Measurements from ENCODE around the gene ZXDB. TPM values are rescaled to one million over a fixed set of nuclear protein-coding genes. Genes with fewer than 3 reads are reported as not detected.
A peak's percentile ranks its signal among the peaks of the same experiment; 100 is the strongest.
"Not testable (repeated sequence)": the region's sequence is repeated elsewhere in the genome, so short reads cannot be mapped to it uniquely, and the experiment has no call there.

The ZXDB gene
- total and polyA plus RNA-seq, 2 experiments from 2014 or later, result 1.7 to 8.3 TPM

DNA sequence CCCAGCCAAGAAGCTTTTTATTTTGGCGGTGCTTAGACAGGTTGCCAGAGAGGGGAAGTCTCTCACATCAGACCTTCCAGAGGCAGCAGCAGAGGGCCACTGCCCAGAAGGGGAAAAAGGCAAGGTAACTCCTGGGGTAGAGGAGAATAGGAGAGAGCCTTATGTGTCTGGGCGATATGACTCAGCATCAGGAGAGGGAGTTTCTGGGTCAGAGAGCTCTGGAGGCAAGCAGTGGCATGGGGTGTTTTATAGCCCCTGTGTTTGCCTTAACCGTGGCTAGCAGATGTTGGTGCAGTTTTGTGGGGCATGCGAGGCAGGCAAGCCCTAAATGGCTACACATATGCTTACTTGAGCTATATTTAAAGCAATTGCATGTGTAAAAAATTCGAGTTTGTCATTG lies 8.3 kb upstream of the ZXDB start:
- H3K9me2 ChIP-seq (ENCODE audit: insufficient read depth), result no peaks in the 10 kb centered on the region
- H3K9ac ChIP-seq, result no peak overlapping the region
- no peaks in the 10 kb centered on the region for H4K20me1 ChIP-seq (ENCODE audit: insufficient read depth)
- TF ChIP-seq EZH2 (IDR thresholded peaks at IDR 0.05; ENCODE audit: insufficient read depth, poor library complexity, severe bottlenecking), result no peak
- no peak for TF ChIP-seq EZH2phosphoT487 (IDR thresholded peaks at IDR 0.05; ENCODE audit: insufficient read depth, low read depth)
- H3F3A ChIP-seq (ENCODE audit: insufficient read depth), result no peaks in the 10 kb centered on the region
- no peaks in the 10 kb centered on the region for H3K27me3 ChIP-seq (replicated peaks; ENCODE audit: insufficient read depth)
- in situ Hi-C loops (cut with MboI), result loop anchor here (25.0 kb wide), 1 partner anchor 329 kb away; the partner anchor contains the start of gene ZXDA
- WGBS, 2 experiments (ENCODE audit: low coverage in 1 of 2, low lambda C conversion rate in 2 of 2, missing lambda C conversion rate in 2 of 2), result 22 to 23% methylated on average over 5 of the region's 5 CpGs
- no peak overlapping the region for H3K4me2 ChIP-seq (ENCODE audit: unreplicated experiment)
- no peaks in the 10 kb centered on the region for H3K79me2 ChIP-seq (ENCODE audit: insufficient read depth)
- no peaks in the 10 kb centered on the region for H3K36me3 ChIP-seq (ENCODE audit: low read depth)
- no peaks in the 10 kb centered on the region for H3K9me3 ChIP-seq (ENCODE audit: low read depth)
- H3K4me3 ChIP-seq, result no peak overlapping the region
- H2AFZ ChIP-seq, result no peak overlapping the region
- H3K27ac ChIP-seq, result no peak overlapping the region
- DNase-seq, result peak; percentile 21
- no peaks in the 10 kb centered on the region for H3K4me1 ChIP-seq (ENCODE audit: insufficient read depth)

DNA sequence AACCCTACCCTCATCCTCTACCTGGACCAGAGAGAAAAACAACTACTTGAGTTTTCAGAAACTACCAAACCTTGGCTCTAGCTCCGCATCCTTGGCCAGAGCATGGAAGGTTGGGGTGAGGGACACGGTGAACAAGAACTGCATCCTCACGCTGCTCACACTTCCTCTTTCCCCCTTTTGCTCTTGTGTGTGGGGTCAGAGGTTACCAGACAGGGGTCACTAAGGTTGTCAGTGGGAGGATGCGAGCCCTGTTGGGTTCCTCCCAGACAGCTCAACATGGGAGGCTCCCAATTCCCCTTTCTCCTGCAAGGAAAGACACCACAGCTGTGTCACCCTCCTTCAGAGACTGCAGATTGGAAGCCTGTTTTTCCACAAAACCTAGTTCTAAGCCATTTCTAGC lies 5.5 kb upstream of the ZXDB start:
- WGBS, 2 experiments (ENCODE audit: low coverage in 1 of 2, low lambda C conversion rate in 2 of 2, missing lambda C conversion rate in 2 of 2), result 71 to 75% methylated on average over 4 of the region's 4 CpGs
- Histone ChIP-seq H3K9me2 (ENCODE audit: insufficient read depth) (no peaks in the 10 kb centered on the region), H3K27ac (no peak overlapping the region), H3K36me3 (ENCODE audit: low read depth) (no peaks in the 10 kb centered on the region), H4K20me1 (ENCODE audit: insufficient read depth) (no peaks in the 10 kb centered on the region), H3K79me2 (ENCODE audit: insufficient read depth) (no peaks in the 10 kb centered on the region), H3K27me3 (replicated peaks; ENCODE audit: insufficient read depth) (no peaks in the 10 kb centered on the region), H3K4me1 (ENCODE audit: insufficient read depth) (peaks cover 7% of the 10 kb centered on the region), H2AFZ (no peak overlapping the region), H3K4me3 (no peak overlapping the region), H3K9me3 (ENCODE audit: low read depth) (no peaks in the 10 kb centered on the region), H3K9ac (no peak overlapping the region), H3F3A (ENCODE audit: insufficient read depth) (0 out of 2 replicates have a peak, but pooled peaks cover 4% of the 10 kb centered on the region), H3K4me2 (ENCODE audit: unreplicated experiment) (no peak overlapping the region)
- in situ Hi-C loops (cut with MboI), result loop anchor here (25.0 kb wide), 1 partner anchor 326 kb away; the partner anchor contains the start of gene ZXDA
- no peak for DNase-seq
- TF ChIP-seq EZH2 (IDR thresholded peaks at IDR 0.05; ENCODE audit: insufficient read depth, poor library complexity, severe bottlenecking) (no peak), EZH2phosphoT487 (IDR thresholded peaks at IDR 0.05; ENCODE audit: insufficient read depth, low read depth) (no peak)

DNA sequence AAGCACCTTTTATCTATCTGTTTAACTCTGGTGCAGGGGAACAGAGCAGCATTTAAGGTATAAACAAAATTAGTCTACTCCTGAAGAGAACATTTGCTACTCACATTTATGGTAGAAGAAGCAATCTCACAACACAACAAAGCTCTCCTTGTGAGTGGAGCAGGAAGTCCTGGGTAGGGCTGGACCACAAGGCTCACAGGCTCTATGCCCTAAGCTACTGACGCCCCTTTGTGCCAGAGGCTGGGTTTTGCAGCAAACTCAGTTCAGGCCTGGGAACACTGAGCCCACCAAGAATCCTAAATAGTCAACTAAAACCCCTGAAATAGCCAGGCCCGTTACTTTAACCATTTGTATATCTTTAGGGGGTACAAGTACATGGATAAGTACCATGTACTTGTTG lies 4.7 kb upstream of the ZXDB start:
- DNase-seq, result no peak
- in situ Hi-C loops (cut with MboI), result loop anchor here (25.0 kb wide), 1 partner anchor 325 kb away; the partner anchor contains the start of gene ZXDA
- Histone ChIP-seq H3K36me3 (ENCODE audit: low read depth) (no peaks in the 10 kb centered on the region), H3K4me3 (no peak overlapping the region), H3K4me2 (ENCODE audit: unreplicated experiment) (no peak overlapping the region), H3K27ac (no peak overlapping the region), H3F3A (ENCODE audit: insufficient read depth) (0 out of 2 replicates have a peak, but pooled peaks cover 5% of the 10 kb centered on the region), H3K4me1 (ENCODE audit: insufficient read depth) (peaks cover 7% of the 10 kb centered on the region), H3K9me3 (ENCODE audit: low read depth) (no peaks in the 10 kb centered on the region), H3K79me2 (ENCODE audit: insufficient read depth) (no peaks in the 10 kb centered on the region), H2AFZ (no peak overlapping the region), H3K27me3 (replicated peaks; ENCODE audit: insufficient read depth) (no peaks in the 10 kb centered on the region), H3K9me2 (ENCODE audit: insufficient read depth) (no peaks in the 10 kb centered on the region), H4K20me1 (ENCODE audit: insufficient read depth) (no peaks in the 10 kb centered on the region), H3K9ac (no peak overlapping the region)
- 47 to 56% methylated on average over 1 to 2 of the region's 2 CpGs for WGBS, 2 experiments (ENCODE audit: low coverage in 1 of 2, low lambda C conversion rate in 2 of 2, missing lambda C conversion rate in 2 of 2)
- TF ChIP-seq EZH2phosphoT487 (IDR thresholded peaks at IDR 0.05; ENCODE audit: insufficient read depth, low read depth) (no peak), EZH2 (IDR thresholded peaks at IDR 0.05; ENCODE audit: insufficient read depth, poor library complexity, severe bottlenecking) (no peak)

DNA sequence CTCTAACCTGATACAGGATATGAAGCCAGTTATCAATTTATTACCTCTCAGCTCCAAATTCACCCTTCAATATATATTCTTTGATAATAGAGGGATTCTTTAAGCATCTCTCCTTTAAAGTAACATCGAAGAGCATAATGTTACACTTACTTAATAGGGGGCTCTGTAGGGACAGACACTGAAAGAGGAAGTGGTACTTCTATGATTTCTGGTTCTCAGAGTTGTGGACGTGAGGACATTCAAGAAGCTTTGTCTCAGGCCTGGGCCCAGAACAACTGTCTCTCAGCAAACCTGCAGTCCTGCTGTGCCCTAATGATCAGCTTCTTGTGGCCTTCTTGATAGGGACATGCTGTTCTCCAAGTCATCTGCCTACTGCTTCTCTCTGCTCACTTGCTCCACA lies 4.2 kb upstream of the ZXDB start:
- Histone ChIP-seq H3K4me3 (no peak overlapping the region), H4K20me1 (ENCODE audit: insufficient read depth) (no peaks in the 10 kb centered on the region), H3K36me3 (ENCODE audit: low read depth) (no peaks in the 10 kb centered on the region), H3K27me3 (replicated peaks; ENCODE audit: insufficient read depth) (no peaks in the 10 kb centered on the region), H2AFZ (no peak overlapping the region), H3K9me3 (ENCODE audit: low read depth) (no peaks in the 10 kb centered on the region), H3K9ac (no peak overlapping the region), H3K79me2 (ENCODE audit: insufficient read depth) (no peaks in the 10 kb centered on the region), H3F3A (ENCODE audit: insufficient read depth) (0 out of 2 replicates have a peak, but pooled peaks cover 5% of the 10 kb centered on the region), H3K4me2 (ENCODE audit: unreplicated experiment) (no peak overlapping the region), H3K27ac (no peak overlapping the region), H3K4me1 (ENCODE audit: insufficient read depth) (peaks cover 7% of the 10 kb centered on the region), H3K9me2 (ENCODE audit: insufficient read depth) (no peaks in the 10 kb centered on the region)
- in situ Hi-C loops (cut with MboI), result loop anchor here (25.0 kb wide), 1 partner anchor 325 kb away; the partner anchor contains the start of gene ZXDA
- DNase-seq, result no peak
- TF ChIP-seq EZH2 (IDR thresholded peaks at IDR 0.05; ENCODE audit: insufficient read depth, poor library complexity, severe bottlenecking), result no peak
- no peak for TF ChIP-seq EZH2phosphoT487 (IDR thresholded peaks at IDR 0.05; ENCODE audit: insufficient read depth, low read depth)
- WGBS, 2 experiments (ENCODE audit: low coverage in 1 of 2, low lambda C conversion rate in 2 of 2, missing lambda C conversion rate in 2 of 2), result 72 to 83% methylated on average over 2 of the region's 2 CpGs

DNA sequence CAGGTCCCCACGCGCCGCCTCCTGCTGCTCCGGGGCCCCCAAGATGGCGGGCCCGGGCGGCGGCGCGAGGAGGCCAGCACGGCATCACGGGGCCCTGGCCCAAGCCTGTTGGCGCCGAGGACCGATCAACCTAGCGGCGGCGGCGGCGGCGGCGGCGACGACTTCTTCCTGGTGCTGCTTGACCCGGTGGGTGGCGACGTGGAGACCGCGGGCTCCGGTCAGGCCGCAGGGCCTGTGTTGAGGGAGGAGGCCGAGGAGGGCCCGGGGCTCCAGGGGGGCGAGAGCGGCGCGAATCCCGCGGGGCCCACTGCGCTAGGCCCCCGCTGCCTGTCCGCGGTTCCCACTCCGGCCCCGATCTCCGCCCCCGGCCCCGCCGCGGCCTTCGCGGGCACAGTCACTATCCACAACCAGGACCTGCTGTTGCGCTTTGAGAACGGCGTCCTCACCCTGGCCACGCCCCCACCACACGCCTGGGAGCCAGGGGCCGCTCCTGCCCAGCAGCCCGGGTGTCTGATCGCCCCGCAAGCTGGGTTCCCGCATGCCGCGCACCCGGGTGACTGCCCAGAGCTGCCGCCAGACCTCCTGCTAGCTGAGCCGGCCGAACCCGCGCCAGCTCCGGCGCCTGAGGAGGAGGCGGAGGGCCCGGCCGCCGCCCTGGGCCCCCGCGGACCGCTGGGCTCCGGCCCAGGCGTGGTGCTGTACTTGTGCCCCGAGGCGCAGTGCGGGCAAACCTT lies 516 bp downstream of the ZXDB start:
- H3K27me3 ChIP-seq (replicated peaks; ENCODE audit: insufficient read depth); H3K9me2 ChIP-seq (ENCODE audit: insufficient read depth); H3K36me3 ChIP-seq (ENCODE audit: low read depth); H4K20me1 ChIP-seq (ENCODE audit: insufficient read depth); H3K9me3 ChIP-seq (ENCODE audit: low read depth): not testable (repeated sequence)
- Histone ChIP-seq H3K4me1 (ENCODE audit: insufficient read depth) (peaks cover 33% of the 10 kb centered on the region), H3F3A (ENCODE audit: insufficient read depth) (peaks cover 29% of the 10 kb centered on the region), H3K4me2 (ENCODE audit: unreplicated experiment) (peak overlapping the region; percentile 61), H3K27ac (peak overlapping the region; percentile 81), H3K9ac (peak overlapping the region; percentile 95), H2AFZ (peak overlapping the region; percentile 56; the same call in 1 of the 2 replicates), H3K4me3 (peak overlapping the region; percentile 75), H3K79me2 (ENCODE audit: insufficient read depth) (peaks cover 10% of the 10 kb centered on the region)
- in situ Hi-C loops (cut with MboI), result loop anchor here (25.0 kb wide), 1 partner anchor 320 kb away; the partner anchor contains the start of gene ZXDA
- 0% methylated on average over 14 to 17 of the region's 84 CpGs for WGBS, 2 experiments (ENCODE audit: low coverage in 1 of 2, low lambda C conversion rate in 2 of 2, missing lambda C conversion rate in 2 of 2)
- DNase-seq, result peak; percentile 40

DNA sequence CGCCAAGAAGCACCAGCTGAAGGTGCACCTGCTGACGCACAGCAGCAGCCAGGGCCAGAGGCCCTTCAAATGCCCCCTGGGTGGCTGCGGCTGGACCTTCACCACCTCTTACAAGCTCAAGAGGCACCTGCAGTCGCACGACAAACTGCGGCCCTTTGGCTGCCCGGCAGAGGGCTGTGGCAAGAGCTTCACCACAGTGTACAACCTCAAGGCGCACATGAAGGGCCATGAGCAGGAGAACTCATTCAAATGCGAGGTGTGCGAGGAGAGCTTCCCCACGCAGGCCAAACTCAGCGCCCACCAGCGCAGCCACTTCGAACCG lies 1.0 kb downstream of the ZXDB start:
- H3K9ac ChIP-seq, result peak overlapping the region; percentile 95
- H3K9me3 ChIP-seq (ENCODE audit: low read depth); H3K27ac ChIP-seq; H2AFZ ChIP-seq; H4K20me1 ChIP-seq (ENCODE audit: insufficient read depth); H3K9me2 ChIP-seq (ENCODE audit: insufficient read depth); H3K36me3 ChIP-seq (ENCODE audit: low read depth); H3K27me3 ChIP-seq (replicated peaks; ENCODE audit: insufficient read depth): not testable (repeated sequence)
- H3K4me1 ChIP-seq (ENCODE audit: insufficient read depth), result peaks cover 33% of the 10 kb centered on the region
- in situ Hi-C loops (cut with MboI), result loop anchor here (25.0 kb wide), 1 partner anchor 319 kb away; the partner anchor contains the start of gene ZXDA
- peaks cover 15% of the 10 kb centered on the region for H3K79me2 ChIP-seq (ENCODE audit: insufficient read depth)
- 0 to 67% methylated on average over 5 to 8 of the region's 15 CpGs for WGBS, 2 experiments (ENCODE audit: low coverage in 1 of 2, low lambda C conversion rate in 2 of 2, missing lambda C conversion rate in 2 of 2)
- peak overlapping the region; percentile 75 for H3K4me3 ChIP-seq
- H3F3A ChIP-seq (ENCODE audit: insufficient read depth), result peaks cover 31% of the 10 kb centered on the region
- peak overlapping the region; percentile 61 for H3K4me2 ChIP-seq (ENCODE audit: unreplicated experiment)
- DNase-seq, result peak; percentile 42
